Dendritic cell treated with granulocyte-macrophage colony-stimulating factor and Interleukin-4, amounts not matched to agents 40 ng/mL and 50 ng/mL, for 4 days (primary cell): ENCODE data around the gene TTC22.
A peak's percentile ranks its signal among the peaks of the same experiment; 100 is the strongest.

Experiments used
- H3K27ac Mint-ChIP-seq: one replicate; pipeline ENCODE4 v1.8.0; 2022; ENCODE audit warnings: mild to moderate bottlenecking, mixed read lengths
- H3K27me3 Mint-ChIP-seq: one replicate; pipeline ENCODE4 v1.8.0; 2022; ENCODE audit warnings: mild to moderate bottlenecking, mixed read lengths
- H3K36me3 Mint-ChIP-seq: one replicate; pipeline ENCODE4 v1.8.0; 2022; ENCODE audit warnings: low read depth, mixed read lengths
- H3K4me1 Mint-ChIP-seq: one replicate; pipeline ENCODE4 v1.8.0; 2022; ENCODE audit warnings: low read depth, mixed read lengths
- H3K4me3 Mint-ChIP-seq: one replicate; pipeline ENCODE4 v1.8.0; 2022; ENCODE audit warnings: mild to moderate bottlenecking, moderate library complexity, mixed read lengths
- H3K9me3 Mint-ChIP-seq: one replicate; pipeline ENCODE4 v1.8.0; 2022; ENCODE audit warnings: mixed read lengths
- intact Hi-C: fragments of 100-400 bp; cut with micrococcal nuclease; formaldehyde crosslinking; loops from one replicate; pipeline ENCODE4 v1.15.0; 2022

The TTC22 gene

GRCh38 chr1:54800899-54801759 lies at the start of gene TTC22:
Gene TTC22 (minus strand): TSS chr1:54801323. CDS start chr1:54801163, 160 bp downstream.
- H3K27me3 Mint-ChIP-seq: peaks cover 38% of the 10 kb centered on the region
- intact Hi-C loops: no loop called here
- no peak within 1 kb of the TSS for H3K27ac Mint-ChIP-seq
- H3K4me1 Mint-ChIP-seq: peaks cover 13% of the 10 kb centered on the region
- peak within 1 kb of the TSS; percentile 22 for H3K4me3 Mint-ChIP-seq
- no peaks in the 10 kb centered on the region for H3K9me3 Mint-ChIP-seq
- H3K36me3 Mint-ChIP-seq: no peaks in the 10 kb centered on the region

GRCh38 chr1:54850737-54851136 lies 49.6 kb upstream of the TTC22 start:
- no peaks in the 10 kb centered on the region for H3K27me3 Mint-ChIP-seq
- peaks cover 6% of the 10 kb centered on the region for H3K4me1 Mint-ChIP-seq
- intact Hi-C loops: no loop called here
- no peak overlapping the region for H3K4me3 Mint-ChIP-seq
- no peaks in the 10 kb centered on the region for H3K9me3 Mint-ChIP-seq
- H3K36me3 Mint-ChIP-seq: peaks cover 88% of the 10 kb centered on the region
- no peak overlapping the region for H3K27ac Mint-ChIP-seq

GRCh38 chr1:54850069-54850730 lies 49.1 kb upstream of the TTC22 start:
- Mint-ChIP-seq H3K27ac (no peak overlapping the region), H3K4me1 (peaks cover 6% of the 10 kb centered on the region), H3K9me3 (no peaks in the 10 kb centered on the region), H3K4me3 (no peak overlapping the region), H3K36me3 (peaks cover 83% of the 10 kb centered on the region), H3K27me3 (no peaks in the 10 kb centered on the region)
- intact Hi-C loops: no loop called here

- Mint-ChIP-seq H3K27ac (no peak overlapping the region), H3K9me3 (no peaks in the 10 kb centered on the region)
Measured at GRCh38 chr1:54849219-54850068, 48.3 kb upstream of the TTC22 start.

GRCh38 chr1:54848134-54848948 lies 47.2 kb upstream of the TTC22 start:
- Mint-ChIP-seq H3K27me3 (no peaks in the 10 kb centered on the region), H3K4me3 (no peak overlapping the region), H3K4me1 (peaks cover 6% of the 10 kb centered on the region), H3K27ac (no peak overlapping the region), H3K36me3 (peaks cover 70% of the 10 kb centered on the region), H3K9me3 (no peaks in the 10 kb centered on the region)
- intact Hi-C loops: no loop called here

More at GRCh38 chr1:54849219-54850068, 48.3 kb upstream of the TTC22 start:
- Mint-ChIP-seq H3K27me3 (no peaks in the 10 kb centered on the region), H3K36me3 (peaks cover 75% of the 10 kb centered on the region), H3K4me1 (peaks cover 6% of the 10 kb centered on the region), H3K4me3 (no peak overlapping the region)
- intact Hi-C loops: no loop called here

GRCh38 chr1:54846716-54847284 lies 45.7 kb upstream of the TTC22 start:
- H3K4me1 Mint-ChIP-seq: peaks cover 8% of the 10 kb centered on the region
- intact Hi-C loops: no loop called here
- no peaks in the 10 kb centered on the region for H3K27me3 Mint-ChIP-seq
- peaks cover 55% of the 10 kb centered on the region for H3K36me3 Mint-ChIP-seq
- H3K9me3 Mint-ChIP-seq: no peaks in the 10 kb centered on the region
- no peak overlapping the region for H3K27ac Mint-ChIP-seq
- H3K4me3 Mint-ChIP-seq: no peak overlapping the region

- intact Hi-C loops: no loop called here
- Mint-ChIP-seq H3K27me3 (no peaks in the 10 kb centered on the region), H3K27ac (no peak overlapping the region), H3K4me1 (peaks cover 9% of the 10 kb centered on the region), H3K4me3 (no peak overlapping the region), H3K9me3 (no peaks in the 10 kb centered on the region), H3K36me3 (peaks cover 50% of the 10 kb centered on the region)
Measured at GRCh38 chr1:54846301-54846700, 45.2 kb upstream of the TTC22 start.

GRCh38 chr1:54845772-54846171 lies 44.6 kb upstream of the TTC22 start:
- H3K4me1 Mint-ChIP-seq: peaks cover 5% of the 10 kb centered on the region
- H3K27ac Mint-ChIP-seq: no peak overlapping the region
- H3K9me3 Mint-ChIP-seq: no peaks in the 10 kb centered on the region
- H3K4me3 Mint-ChIP-seq: no peak overlapping the region
- H3K36me3 Mint-ChIP-seq: peaks cover 45% of the 10 kb centered on the region
- no peaks in the 10 kb centered on the region for H3K27me3 Mint-ChIP-seq
- intact Hi-C loops: no loop called here

- peaks cover 33% of the 10 kb centered on the region for H3K36me3 Mint-ChIP-seq
Measured at GRCh38 chr1:54844564-54844963, 43.4 kb upstream of the TTC22 start.

GRCh38 chr1:54843449-54843848 lies 42.3 kb upstream of the TTC22 start:
- no peaks in the 10 kb centered on the region for H3K9me3 Mint-ChIP-seq
- peaks cover 22% of the 10 kb centered on the region for H3K36me3 Mint-ChIP-seq
- H3K4me1 Mint-ChIP-seq: peaks cover 5% of the 10 kb centered on the region
- no peak overlapping the region for H3K27ac Mint-ChIP-seq
- intact Hi-C loops: no loop called here
- no peak overlapping the region for H3K4me3 Mint-ChIP-seq
- no peaks in the 10 kb centered on the region for H3K27me3 Mint-ChIP-seq

More at GRCh38 chr1:54844564-54844963, 43.4 kb upstream of the TTC22 start:
- Mint-ChIP-seq H3K27me3 (no peaks in the 10 kb centered on the region), H3K4me1 (peaks cover 5% of the 10 kb centered on the region), H3K27ac (no peak overlapping the region), H3K9me3 (no peaks in the 10 kb centered on the region), H3K4me3 (no peak overlapping the region)
- intact Hi-C loops: no loop called here

GRCh38 chr1:54842963-54843362 lies 41.8 kb upstream of the TTC22 start:
- H3K27me3 Mint-ChIP-seq: no peaks in the 10 kb centered on the region
- peaks cover 18% of the 10 kb centered on the region for H3K36me3 Mint-ChIP-seq
- intact Hi-C loops: no loop called here
- no peak overlapping the region for H3K27ac Mint-ChIP-seq
- H3K4me1 Mint-ChIP-seq: peaks cover 5% of the 10 kb centered on the region
- H3K9me3 Mint-ChIP-seq: no peaks in the 10 kb centered on the region
- H3K4me3 Mint-ChIP-seq: no peak overlapping the region

GRCh38 chr1:54842206-54842915 lies 41.2 kb upstream of the TTC22 start:
- intact Hi-C loops: no loop called here
- Mint-ChIP-seq H3K9me3 (no peaks in the 10 kb centered on the region), H3K27ac (no peak overlapping the region), H3K36me3 (peaks cover 14% of the 10 kb centered on the region), H3K27me3 (no peaks in the 10 kb centered on the region), H3K4me1 (peaks cover 5% of the 10 kb centered on the region), H3K4me3 (no peak overlapping the region)
